SK-N-SH (cell line): ENCODE measurements around the gene OBP2B.

ENCODE experiments used
- EP300 ChIP-seq, 2 experiments: IDR thresholded peaks; 2 replicates each; pipeline versions ENCODE4 v1.4.0 to v1.6.1; 2012; ENCODE audit warnings: borderline replicate concordance in 1 of 2, low read depth in 1 of 2, low read length in 1 of 2
- RAD21 ChIP-seq: IDR thresholded peaks from 2 replicates; pipeline ENCODE4 v1.6.1; 2012; ENCODE audit warnings: mild to moderate bottlenecking, low read length
- SIN3A ChIP-seq: IDR thresholded peaks from 2 replicates; pipeline ENCODE4 v1.6.1; 2012; ENCODE audit warnings: low read depth, mild to moderate bottlenecking, low read length, moderate library complexity, borderline replicate concordance
- TEAD4 ChIP-seq: IDR thresholded peaks from 2 replicates; pipeline ENCODE4 v1.4.0; 2012; ENCODE audit warnings: mild to moderate bottlenecking, borderline replicate concordance; ENCODE audit not compliant: insufficient read depth
- YY1 ChIP-seq: IDR thresholded peaks from 2 replicates; pipeline ENCODE4 v1.4.0; 2012; ENCODE audit warnings: low read depth, mild to moderate bottlenecking
- TF ChIP-seq, protein P1 (sequence below): fragments of 200-600 bp; sonication (generic); IDR thresholded peaks from 2 replicates; pipeline ENCODE4 v1.6.1; 2017; ENCODE audit warnings: antibody characterized with exemption, mild to moderate bottlenecking, moderate library complexity

DNA sequence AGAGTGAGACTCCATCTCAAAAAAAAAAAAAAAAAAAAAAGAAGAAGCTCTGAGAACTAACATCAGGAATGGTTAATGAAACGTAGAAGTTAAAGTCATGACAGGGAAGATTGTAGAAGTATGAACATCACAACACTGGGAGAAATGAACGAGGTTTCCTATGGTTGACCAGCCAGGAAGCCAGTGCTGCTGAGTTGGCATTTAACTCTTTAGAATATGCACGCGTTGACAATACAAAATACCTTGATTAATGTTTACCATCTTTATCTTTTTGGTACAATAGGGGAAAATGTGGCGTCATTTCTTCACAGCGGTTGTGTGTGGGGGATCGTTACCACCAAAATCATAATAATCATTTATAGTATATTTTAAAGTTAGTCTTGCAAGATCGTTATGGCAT, 33.9 kb upstream of the OBP2B start:
- TF ChIP-seq TEAD4 (no peak), RAD21 (no peak), EP300 (IDR thresholded peaks at IDR 0.05; ENCODE audit: borderline replicate concordance in 1 of 2, low read depth in 1 of 2, low read length in 1 of 2) (no peak), SIN3A (no peak), YY1 (no peak)
- TF ChIP-seq, protein P1, sequence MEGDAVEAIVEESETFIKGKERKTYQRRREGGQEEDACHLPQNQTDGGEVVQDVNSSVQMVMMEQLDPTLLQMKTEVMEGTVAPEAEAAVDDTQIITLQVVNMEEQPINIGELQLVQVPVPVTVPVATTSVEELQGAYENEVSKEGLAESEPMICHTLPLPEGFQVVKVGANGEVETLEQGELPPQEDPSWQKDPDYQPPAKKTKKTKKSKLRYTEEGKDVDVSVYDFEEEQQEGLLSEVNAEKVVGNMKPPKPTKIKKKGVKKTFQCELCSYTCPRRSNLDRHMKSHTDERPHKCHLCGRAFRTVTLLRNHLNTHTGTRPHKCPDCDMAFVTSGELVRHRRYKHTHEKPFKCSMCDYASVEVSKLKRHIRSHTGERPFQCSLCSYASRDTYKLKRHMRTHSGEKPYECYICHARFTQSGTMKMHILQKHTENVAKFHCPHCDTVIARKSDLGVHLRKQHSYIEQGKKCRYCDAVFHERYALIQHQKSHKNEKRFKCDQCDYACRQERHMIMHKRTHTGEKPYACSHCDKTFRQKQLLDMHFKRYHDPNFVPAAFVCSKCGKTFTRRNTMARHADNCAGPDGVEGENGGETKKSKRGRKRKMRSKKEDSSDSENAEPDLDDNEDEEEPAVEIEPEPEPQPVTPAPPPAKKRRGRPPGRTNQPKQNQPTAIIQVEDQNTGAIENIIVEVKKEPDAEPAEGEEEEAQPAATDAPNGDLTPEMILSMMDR = no peak
